ENCODE data around the gene DCP1B. TPM values are rescaled to one million over a fixed set of nuclear protein-coding genes. Genes with fewer than 3 reads are reported as not detected.
A peak's percentile ranks its signal among the peaks of the same experiment; 100 is the strongest.

DCP1B gene
- total and polyA plus RNA-seq, 2 of the 4 experiments (the other 2 are of a cell fraction), result 13.3 to 19.7 TPM

GRCh38 chr12:2053691-2054090 is 49.4 kb upstream of the DCP1B start:
- ATAC-seq (ENCODE audit: low read depth), result peak; percentile 24
- no peak overlapping the region for H2BK15ac ChIP-seq (ENCODE audit: low read depth, low read length)
- no peak overlapping the region for H3K18ac ChIP-seq (ENCODE audit: low read depth, low read length)
- no peak overlapping the region for H4K8ac ChIP-seq (ENCODE audit: low read depth in 2 of 2, low read length in 2 of 2)
- no peak overlapping the region for H3K4ac ChIP-seq (ENCODE audit: low read depth, low read length)
- H4K20me1 ChIP-seq (ENCODE audit: insufficient read depth, low read length), result peaks cover 14% of the 10 kb centered on the region; the same call in 1 of the 2 replicates
- H3K27me3 ChIP-seq (ENCODE audit: control insufficient read depth, insufficient read depth, low read length), result no peaks in the 10 kb centered on the region; the same call in 1 of the 2 replicates
- in situ Hi-C loops (cut with MboI; ENCODE audit: low sequenced_read_pairs), result loop anchor here (10.0 kb wide), 1 partner anchor 531 kb away; no protein-coding TSS in a partner anchor
- no peak overlapping the region for H3K14ac ChIP-seq (replicated peaks; ENCODE audit: low read depth, low read length)
- no peak overlapping the region for H4K5ac ChIP-seq (ENCODE audit: low read depth, low read length)
- no peaks in the 10 kb centered on the region for H3K9me3 ChIP-seq (ENCODE audit: control insufficient read depth, insufficient read depth, low read length)
- no peak overlapping the region for H2BK20ac ChIP-seq (ENCODE audit: low read depth, low read length)
- H2AK9ac ChIP-seq (replicated peaks; ENCODE audit: low read depth, low read length, poor library complexity), result no peak overlapping the region
- H3K9me1 ChIP-seq (ENCODE audit: insufficient read depth, low read length), result no peaks in the 10 kb centered on the region
- no peaks in the 10 kb centered on the region for H3K36me3 ChIP-seq (ENCODE audit: control insufficient read depth, insufficient read depth, low read length)
- no peak overlapping the region for H4K91ac ChIP-seq (ENCODE audit: insufficient read depth, low read depth, low read length)
- H3K27ac ChIP-seq (ENCODE audit: insufficient read depth, low read length), result no peak overlapping the region
- H3K56ac ChIP-seq (ENCODE audit: extremely low read depth, insufficient read depth, low read length), result no peak overlapping the region
- dilution Hi-C loops (cut with HindIII; ENCODE audit: low sequenced_read_pairs, unreplicated experiment), result no loop called here
- peaks cover 11% of the 10 kb centered on the region for H3K4me1 ChIP-seq (ENCODE audit: control insufficient read depth, insufficient read depth, low read length)
- no peak overlapping the region for H3K23ac ChIP-seq (ENCODE audit: low read depth, low read length)
- H3K79me1 ChIP-seq (ENCODE audit: low read depth in 1 of 2, low read length in 2 of 2), result peaks cover 3 to 36% of the 10 kb centered on the region in 2 experiments; a peak in 3 of 4 replicates
- TF ChIP-seq CTCF (conservative IDR thresholded peaks at IDR 0.05; ENCODE audit: low read depth, low read length), result 0 out of 2 replicates have a peak, but pooled peaks have one; percentile 4
- TF ChIP-seq POLR2A (IDR thresholded peaks at IDR 0.05; ENCODE audit: low read depth, low read length), result no peak
- no peak for TF ChIP-seq MXI1 (IDR thresholded peaks at IDR 0.05; ENCODE audit: borderline replicate concordance, low read depth, low read length)
- no peak for TF ChIP-seq BHLHE40 (IDR thresholded peaks at IDR 0.05; ENCODE audit: low read depth, low read length)
- 1% methylated on average over 22 of the region's 60 CpGs; no CpG with 5 or more reads in 1 of the 2 experiments for WGBS, 2 experiments (ENCODE audit: extremely low coverage in 2 of 2, insufficient read length in 1 of 2)
- H2AFZ ChIP-seq (replicated peaks; ENCODE audit: low read length, poor library complexity), result peak overlapping the region; percentile 80
- no peak overlapping the region for H2AK5ac ChIP-seq (ENCODE audit: low read depth, low read length)
- intact Hi-C loops (cut with micrococcal nuclease), result loop anchor here (5.0 kb wide), 2 partner anchors 129 to 256 kb away; no protein-coding TSS in a partner anchor
- H3K4me3 ChIP-seq (ENCODE audit: insufficient read depth, low read depth, low read length), result peak overlapping the region; percentile 95
- BruUV-seq (replicated peaks), result no TSS peak
- DNase-seq, result no peak
- CTCF ChIA-PET, result interaction anchor here (0.6 to 1.1 kb wide), 2 partner anchors 220 to 530 kb away, joined by 3 read pairs; no protein-coding TSS in a partner anchor
- POLR2A ChIA-PET (ENCODE audit: unreplicated experiment), result no interaction called here
- no peak overlapping the region for H2BK5ac ChIP-seq (ENCODE audit: low read depth, low read length, poor library complexity, severe bottlenecking)
- no peak overlapping the region for H2BK120ac ChIP-seq (ENCODE audit: low read depth, low read length)
- peak overlapping the region; percentile 12; the same call in 1 of the 2 replicates for H3K4me2 ChIP-seq (ENCODE audit: low read depth, low read length)
- peak overlapping the region; percentile 84; the same call in 1 of the 2 replicates for H3K9ac ChIP-seq (ENCODE audit: low read depth, low read length)
